Calu3 (cell line): ENCODE results near the gene NEK5. TPM values are rescaled to one million over a fixed set of nuclear protein-coding genes. Genes with fewer than 3 reads are reported as not detected.

ENCODE experiments used
- BruUV-seq: library from RNA; stranded (reverse); fragments of 400-500 nt; replicated peaks from 2 replicates; lab custom pipeline; 2021; lab: Mats Ljungman, UMichigan
- CTCF ChIA-PET: fragments of 300-600 bp; sonication (Branson Sonifier 250); formaldehyde crosslinking; loops from one replicate; lab custom pipeline; 2022; ENCODE audit warnings: antibody characterized with exemption; lab: Charles Lee
- DNase-seq: peaks from one replicate; pipeline ENCODE4 v3.0.0; 2022
- H3K27ac Mint-ChIP-seq: one replicate; pipeline ENCODE4 v1.8.0; 2022; ENCODE audit warnings: mixed read lengths; ENCODE audit not compliant: unreplicated experiment
- H3K27me3 Mint-ChIP-seq: one replicate; pipeline ENCODE4 v1.8.0; 2022; ENCODE audit warnings: mixed read lengths; ENCODE audit not compliant: unreplicated experiment
- H3K36me3 Mint-ChIP-seq: one replicate; pipeline ENCODE4 v1.8.0; 2022; ENCODE audit warnings: mild to moderate bottlenecking, moderate library complexity, mixed read lengths; ENCODE audit not compliant: insufficient read depth, unreplicated experiment
- H3K4me1 Mint-ChIP-seq: one replicate; pipeline ENCODE4 v1.8.0; 2022; ENCODE audit warnings: mild to moderate bottlenecking, low read depth, mixed read lengths; ENCODE audit not compliant: unreplicated experiment
- H3K4me3 Mint-ChIP-seq: one replicate; pipeline ENCODE4 v1.8.0; 2022; ENCODE audit warnings: mild to moderate bottlenecking, low read depth, moderate library complexity, mixed read lengths; ENCODE audit not compliant: unreplicated experiment
- H3K9me3 Mint-ChIP-seq: one replicate; pipeline ENCODE4 v1.8.0; 2022; ENCODE audit warnings: low read depth, mixed read lengths; ENCODE audit not compliant: unreplicated experiment
- intact Hi-C: fragments of 100-400 bp; cut with micrococcal nuclease; formaldehyde crosslinking; loops from one replicate; pipeline ENCODE4 v1.10.0; 2022; ENCODE audit not compliant: unreplicated experiment
- total RNA-seq: library from RNA; stranded (reverse); gene quantifications from 2 replicates; pipeline ENCODE4 v1.2.3, GENCODE V29; 2022
- TF ChIP-seq, protein P1 (sequence below): fragments of 200-600 bp; IDR thresholded peaks from one replicate; pipeline ENCODE4 v1.8.0; 2022; ENCODE audit warnings: antibody characterized with exemption; ENCODE audit not compliant: unreplicated experiment

NEK5 gene
- total RNA-seq, 1 experiment from 2014 or later, result 0.38 TPM

- no peak overlapping the region for H3K27ac Mint-ChIP-seq
- intact Hi-C loops, result no loop called here
- CTCF ChIA-PET, result no interaction called here
- H3K9me3 Mint-ChIP-seq, result no peaks in the 10 kb centered on the region
- H3K4me3 Mint-ChIP-seq, result no peak overlapping the region
- no peaks in the 10 kb centered on the region for H3K27me3 Mint-ChIP-seq
- no TSS peak for BruUV-seq
- H3K4me1 Mint-ChIP-seq, result no peaks in the 10 kb centered on the region
- no peaks in the 10 kb centered on the region for H3K36me3 Mint-ChIP-seq
- DNase-seq, result no peak
- TF ChIP-seq, protein P1, sequence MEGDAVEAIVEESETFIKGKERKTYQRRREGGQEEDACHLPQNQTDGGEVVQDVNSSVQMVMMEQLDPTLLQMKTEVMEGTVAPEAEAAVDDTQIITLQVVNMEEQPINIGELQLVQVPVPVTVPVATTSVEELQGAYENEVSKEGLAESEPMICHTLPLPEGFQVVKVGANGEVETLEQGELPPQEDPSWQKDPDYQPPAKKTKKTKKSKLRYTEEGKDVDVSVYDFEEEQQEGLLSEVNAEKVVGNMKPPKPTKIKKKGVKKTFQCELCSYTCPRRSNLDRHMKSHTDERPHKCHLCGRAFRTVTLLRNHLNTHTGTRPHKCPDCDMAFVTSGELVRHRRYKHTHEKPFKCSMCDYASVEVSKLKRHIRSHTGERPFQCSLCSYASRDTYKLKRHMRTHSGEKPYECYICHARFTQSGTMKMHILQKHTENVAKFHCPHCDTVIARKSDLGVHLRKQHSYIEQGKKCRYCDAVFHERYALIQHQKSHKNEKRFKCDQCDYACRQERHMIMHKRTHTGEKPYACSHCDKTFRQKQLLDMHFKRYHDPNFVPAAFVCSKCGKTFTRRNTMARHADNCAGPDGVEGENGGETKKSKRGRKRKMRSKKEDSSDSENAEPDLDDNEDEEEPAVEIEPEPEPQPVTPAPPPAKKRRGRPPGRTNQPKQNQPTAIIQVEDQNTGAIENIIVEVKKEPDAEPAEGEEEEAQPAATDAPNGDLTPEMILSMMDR, result no peak
Measured at GRCh38 chr13:52053460-52053859, 75.4 kb downstream of the NEK5 start.

- H3K27me3 Mint-ChIP-seq, result no peaks in the 10 kb centered on the region
- BruUV-seq, result no TSS peak
- no peak overlapping the region for H3K4me3 Mint-ChIP-seq
- no peaks in the 10 kb centered on the region for H3K4me1 Mint-ChIP-seq
- TF ChIP-seq, protein P1, result no peak
- CTCF ChIA-PET, result no interaction called here
- intact Hi-C loops, result no loop called here
- no peak overlapping the region for H3K27ac Mint-ChIP-seq
- no peaks in the 10 kb centered on the region for H3K36me3 Mint-ChIP-seq
- no peak for DNase-seq
- H3K9me3 Mint-ChIP-seq, result no peaks in the 10 kb centered on the region
Measured at GRCh38 chr13:52051400-52051799, 77.5 kb downstream of the NEK5 start.

- no peaks in the 10 kb centered on the region for H3K27me3 Mint-ChIP-seq
- CTCF ChIA-PET, result no interaction called here
- no TSS peak for BruUV-seq
Measured at GRCh38 chr13:52048516-52048915, 80.4 kb downstream of the NEK5 start.

DNA sequence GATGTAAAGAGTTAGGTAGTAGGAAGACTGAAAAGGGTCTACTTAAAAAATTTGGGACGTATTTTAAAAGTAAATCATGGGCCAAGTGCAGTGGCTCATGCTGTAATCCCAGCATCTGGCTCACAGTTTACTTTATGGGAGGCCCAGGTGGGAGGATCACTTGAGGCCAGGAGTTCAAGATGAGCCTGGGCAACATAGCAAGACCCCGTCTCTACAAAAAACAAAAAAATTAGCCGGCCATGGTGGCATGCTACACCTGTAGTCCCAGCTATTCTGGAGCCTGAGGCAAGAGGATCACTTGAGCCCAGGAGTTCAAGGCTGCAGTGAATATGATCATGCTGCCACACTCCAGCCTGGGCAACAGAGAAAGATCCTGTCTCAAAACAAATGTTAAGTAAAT is 81.4 kb downstream of the NEK5 start:
- H3K4me1 Mint-ChIP-seq, result no peaks in the 10 kb centered on the region
- no peaks in the 10 kb centered on the region for H3K36me3 Mint-ChIP-seq
- no TSS peak for BruUV-seq
- intact Hi-C loops, result no loop called here
- no peaks in the 10 kb centered on the region for H3K27me3 Mint-ChIP-seq
- CTCF ChIA-PET, result no interaction called here
- no peak overlapping the region for H3K4me3 Mint-ChIP-seq
- no peak overlapping the region for H3K27ac Mint-ChIP-seq
- DNase-seq, result no peak
- TF ChIP-seq, protein P1, result no peak
- no peaks in the 10 kb centered on the region for H3K9me3 Mint-ChIP-seq

More at GRCh38 chr13:52048516-52048915, 80.4 kb downstream of the NEK5 start:
- no peak overlapping the region for H3K27ac Mint-ChIP-seq
- no peaks in the 10 kb centered on the region for H3K36me3 Mint-ChIP-seq
- H3K4me1 Mint-ChIP-seq, result no peaks in the 10 kb centered on the region
- H3K9me3 Mint-ChIP-seq, result no peaks in the 10 kb centered on the region
- TF ChIP-seq, protein P1, result no peak
- no peak overlapping the region for H3K4me3 Mint-ChIP-seq
- intact Hi-C loops, result no loop called here
- no peak for DNase-seq
